Erythroblast (primary cell): ENCODE data around the gene ARHGAP26.

Experiments used
- DNase-seq, 2 experiments: peaks; one replicate each; lab custom pipeline; 2025; lab: John Stamatoyannopoulos, UW
- GATA1 ChIP-seq: IDR thresholded peaks from 2 replicates; pipeline ENCODE4 v1.6.1; 2011; ENCODE audit warnings: low read depth, mild to moderate bottlenecking, control low read depth, low read length, moderate library complexity
- POLR2A ChIP-seq: IDR thresholded peaks from 2 replicates; pipeline ENCODE4 v1.6.1; 2011; ENCODE audit warnings: mild to moderate bottlenecking, low read length

The ARHGAP26 gene, protein sequence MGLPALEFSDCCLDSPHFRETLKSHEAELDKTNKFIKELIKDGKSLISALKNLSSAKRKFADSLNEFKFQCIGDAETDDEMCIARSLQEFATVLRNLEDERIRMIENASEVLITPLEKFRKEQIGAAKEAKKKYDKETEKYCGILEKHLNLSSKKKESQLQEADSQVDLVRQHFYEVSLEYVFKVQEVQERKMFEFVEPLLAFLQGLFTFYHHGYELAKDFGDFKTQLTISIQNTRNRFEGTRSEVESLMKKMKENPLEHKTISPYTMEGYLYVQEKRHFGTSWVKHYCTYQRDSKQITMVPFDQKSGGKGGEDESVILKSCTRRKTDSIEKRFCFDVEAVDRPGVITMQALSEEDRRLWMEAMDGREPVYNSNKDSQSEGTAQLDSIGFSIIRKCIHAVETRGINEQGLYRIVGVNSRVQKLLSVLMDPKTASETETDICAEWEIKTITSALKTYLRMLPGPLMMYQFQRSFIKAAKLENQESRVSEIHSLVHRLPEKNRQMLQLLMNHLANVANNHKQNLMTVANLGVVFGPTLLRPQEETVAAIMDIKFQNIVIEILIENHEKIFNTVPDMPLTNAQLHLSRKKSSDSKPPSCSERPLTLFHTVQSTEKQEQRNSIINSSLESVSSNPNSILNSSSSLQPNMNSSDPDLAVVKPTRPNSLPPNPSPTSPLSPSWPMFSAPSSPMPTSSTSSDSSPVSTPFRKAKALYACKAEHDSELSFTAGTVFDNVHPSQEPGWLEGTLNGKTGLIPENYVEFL

GRCh38 chr5:142769793-142770649, at the start of gene ARHGAP26:
ARHGAP26 (plus strand) TSS chr5:142770377; CDS start chr5:142770762, 385 bp downstream.
- DNase-seq = peak; percentile 93 to 96
- TF ChIP-seq POLR2A (peak; percentile 51), GATA1 (no peak)

DNA sequence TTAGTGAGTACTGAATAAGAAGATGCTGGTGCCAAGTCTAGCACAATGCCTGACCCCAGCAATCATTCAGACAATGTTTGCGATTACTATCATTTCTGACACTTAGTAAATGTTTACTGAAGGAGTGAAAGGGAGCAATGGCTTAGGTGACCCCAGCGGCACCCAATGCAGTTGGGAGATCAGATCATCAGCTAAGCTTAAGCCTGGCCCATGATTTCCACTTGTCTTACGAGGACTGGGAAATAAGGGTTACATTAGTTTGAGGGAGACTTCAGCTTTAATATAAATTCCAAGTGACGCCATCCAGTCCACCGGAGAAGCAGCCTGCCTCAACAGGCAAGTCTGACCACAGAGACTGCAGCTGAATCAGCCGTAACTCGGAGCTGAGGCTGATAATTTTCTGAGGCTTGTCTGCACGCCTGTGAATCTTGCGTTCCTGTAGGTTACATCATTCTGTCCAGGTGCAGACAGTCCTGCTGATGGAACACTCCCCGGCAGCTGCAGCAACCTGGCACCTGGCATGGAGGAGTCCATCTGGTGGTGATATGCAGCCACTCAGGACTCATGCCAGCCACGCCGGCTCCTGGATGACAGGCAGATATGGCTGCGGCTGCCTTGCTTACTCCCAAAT, 49.4 kb upstream of the ARHGAP26 start:
- no peak for DNase-seq
- no peak for TF ChIP-seq POLR2A
- no peak for TF ChIP-seq GATA1

DNA sequence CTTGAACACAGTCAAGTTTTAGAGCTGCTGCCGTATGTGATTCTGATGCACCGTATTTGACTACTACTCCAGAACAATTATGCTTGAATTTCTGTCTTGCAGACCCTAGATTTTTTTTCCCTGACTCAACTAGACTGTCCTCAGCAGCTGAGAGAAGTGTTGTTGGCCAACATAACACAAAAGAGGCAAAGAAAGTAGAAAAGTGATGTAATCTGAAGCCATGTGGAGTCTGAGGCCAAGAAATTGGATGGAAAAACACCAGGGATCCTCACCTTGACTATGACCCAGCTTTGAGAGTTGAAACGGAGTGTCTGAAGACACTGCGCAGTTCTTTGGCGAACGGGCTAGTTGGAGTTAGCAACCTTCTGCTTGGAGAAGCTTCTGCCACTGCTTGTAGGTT, 48.0 kb upstream of the ARHGAP26 start:
- TF ChIP-seq POLR2A (no peak), GATA1 (no peak)
- no peak for DNase-seq

GRCh38 chr5:142722896-142723295, 47.3 kb upstream of the ARHGAP26 start:
- TF ChIP-seq POLR2A (no peak), GATA1 (no peak)
- DNase-seq = no peak

- TF ChIP-seq POLR2A (no peak), GATA1 (no peak)
- no peak for DNase-seq
Observed at GRCh38 chr5:142724821-142725220, 45.4 kb upstream of the ARHGAP26 start.

GRCh38 chr5:142725231-142726187, 44.7 kb upstream of the ARHGAP26 start:
- TF ChIP-seq GATA1 (no peak), POLR2A (no peak)
- DNase-seq = peak; percentile 5 to 49

DNA sequence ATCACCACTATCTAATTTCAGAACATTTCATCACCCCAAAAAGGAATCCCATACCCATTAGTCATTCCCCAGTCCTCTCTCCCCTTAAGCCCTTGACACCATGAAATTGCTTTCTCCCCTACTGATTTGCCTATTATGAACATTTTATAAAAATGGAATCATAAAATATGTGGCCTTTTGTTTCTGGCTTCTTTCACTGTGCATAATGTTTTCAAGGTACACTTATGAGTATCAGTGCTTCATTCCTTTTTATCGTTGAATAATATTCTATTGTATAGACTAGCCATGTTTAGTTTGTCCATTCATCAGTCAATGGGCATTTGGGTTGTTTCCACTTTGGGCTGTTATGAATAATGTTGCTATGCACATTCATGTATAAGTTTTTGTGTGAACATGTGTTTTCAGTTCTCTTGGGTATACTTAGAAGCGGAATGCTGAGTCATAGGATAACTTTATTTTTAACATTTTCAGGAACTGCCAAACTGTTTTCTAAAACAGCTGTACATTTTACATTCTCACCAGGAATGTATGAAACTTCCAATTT, 43.9 kb upstream of the ARHGAP26 start:
- TF ChIP-seq GATA1 (no peak), POLR2A (no peak)
- peak in 1 of 2 experiments; percentile 57 for DNase-seq

GRCh38 chr5:142727735-142728047, 42.5 kb upstream of the ARHGAP26 start:
- TF ChIP-seq POLR2A = no peak
- no peak for TF ChIP-seq GATA1
- no peak for DNase-seq

DNA sequence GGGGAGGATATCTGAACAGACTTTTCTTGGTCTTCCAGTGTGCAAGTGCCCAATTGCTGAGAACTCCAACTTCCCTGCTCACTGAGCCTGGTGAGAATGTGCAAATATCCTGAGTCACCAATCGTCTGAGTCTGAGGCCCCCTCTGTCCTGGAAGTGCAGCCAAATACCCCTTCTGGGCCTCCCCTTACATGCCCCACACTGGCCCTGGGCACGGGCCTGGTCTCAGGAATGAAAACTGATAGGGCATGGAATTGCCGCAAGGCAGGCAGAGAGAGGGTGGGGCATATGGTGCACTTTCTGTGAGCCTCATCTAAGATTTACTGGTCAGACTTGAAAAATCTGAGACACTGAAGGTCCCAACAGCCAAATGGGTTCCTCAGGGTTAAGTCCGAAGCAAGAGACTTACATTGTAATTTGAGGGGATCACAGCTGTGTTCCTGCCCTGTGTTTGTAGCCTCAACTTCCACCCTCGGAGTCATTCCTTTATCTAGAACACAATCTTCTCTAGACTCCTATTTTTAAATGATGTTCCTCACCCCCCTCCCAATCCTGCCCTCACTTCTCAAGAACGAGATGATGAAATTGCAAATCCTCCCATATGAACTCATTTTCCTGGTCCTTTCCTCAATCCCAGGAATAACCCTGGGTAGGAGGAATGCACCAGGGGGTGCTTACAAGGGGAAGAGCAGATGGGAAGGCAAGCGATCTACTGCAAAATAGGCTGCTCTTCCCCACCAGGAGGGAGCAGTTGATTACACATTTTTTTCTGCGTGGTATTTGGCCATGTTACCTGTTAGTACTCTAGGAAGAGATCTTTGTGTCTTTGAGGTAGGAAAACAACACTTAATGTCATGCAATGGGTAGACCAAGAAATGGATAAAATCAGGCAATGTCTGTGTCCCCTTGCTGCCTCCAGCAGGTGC, 34.6 kb upstream of the ARHGAP26 start:
- TF ChIP-seq POLR2A (no peak), GATA1 (no peak)
- DNase-seq = no peak

- DNase-seq = no peak
- no peak for TF ChIP-seq GATA1
- no peak for TF ChIP-seq POLR2A
Observed at GRCh38 chr5:142736247-142736632, 33.9 kb upstream of the ARHGAP26 start.

DNA sequence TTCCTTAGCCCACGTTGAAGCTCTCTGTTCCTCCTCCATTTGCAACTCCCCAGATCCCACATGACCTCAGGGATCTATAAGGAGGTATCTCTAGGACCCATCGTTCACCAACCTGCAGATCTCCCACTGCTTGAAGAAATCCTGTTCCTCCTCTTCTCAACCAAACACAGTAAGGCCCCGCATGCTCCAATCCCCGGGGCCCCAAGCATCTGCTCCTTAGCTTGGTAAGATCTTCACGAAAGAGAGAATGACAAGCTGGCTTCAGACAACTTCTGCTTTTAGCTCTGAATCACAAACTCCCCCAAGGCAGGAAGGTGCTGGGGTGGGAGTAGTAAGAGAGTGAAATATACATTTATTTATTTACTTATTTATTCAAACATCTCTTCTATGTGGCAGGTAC, 33.0 kb upstream of the ARHGAP26 start:
- TF ChIP-seq GATA1 (no peak), POLR2A (no peak)
- DNase-seq = no peak
